ENCODE measurements around the gene RANBP9. TPM values are rescaled to one million over a fixed set of nuclear protein-coding genes. Genes with fewer than 3 reads are reported as not detected.
A peak's percentile ranks its signal among the peaks of the same experiment; 100 is the strongest.

The RANBP9 gene
- total and polyA plus RNA-seq, 9 of the 15 experiments (the other 6 are each of a cell fraction or from before 2014, with no cell fraction given), result 27.5 to 130 (median 61.5) TPM

DNA sequence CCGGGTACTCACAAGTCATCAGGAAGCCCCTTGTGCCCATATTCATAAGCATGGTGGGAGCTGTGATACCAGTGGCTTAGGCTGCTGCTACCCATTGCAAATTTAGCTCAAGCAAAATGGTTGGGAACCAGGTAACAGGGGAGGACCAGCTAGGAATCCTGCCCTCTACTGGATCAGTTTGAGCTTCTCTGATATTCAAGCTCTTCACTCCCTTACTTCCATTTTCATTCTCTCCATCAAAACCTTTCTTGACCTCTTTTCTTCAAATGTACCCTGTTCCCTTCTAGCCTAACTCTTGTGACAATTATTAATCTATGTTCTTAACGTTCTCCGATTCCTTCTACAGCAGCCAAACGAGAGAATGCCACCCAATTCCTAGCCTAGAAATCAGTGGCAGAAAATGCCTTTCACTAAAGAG, 86.8 kb downstream of the RANBP9 start:
- Histone ChIP-seq H3K9me3 (replicated peaks; ENCODE audit: control insufficient read depth, insufficient read depth, low read depth, low read length) (no peaks in the 10 kb centered on the region), H3K9me1 (ENCODE audit: control insufficient read depth, insufficient read depth, low read length) (no peaks in the 10 kb centered on the region), H3K27ac (ENCODE audit: extremely low read depth, low read depth, low read length) (no peak overlapping the region), H3K79me2 (ENCODE audit: control insufficient read depth, insufficient read depth, low read length) (peaks cover 7% of the 10 kb centered on the region; the same call in 1 of the 3 replicates), H4K20me1 (replicated peaks; ENCODE audit: control insufficient read depth, insufficient read depth, low read length) (no peaks in the 10 kb centered on the region), H3K9ac (ENCODE audit: insufficient read depth in 1 of 2, low read depth in 2 of 2, low read length in 2 of 2) (no peak overlapping the region), H3K4me3 (no peak overlapping the region), H3K27me3 (ENCODE audit: control insufficient read depth in 2 of 2, insufficient read depth in 2 of 2, low read length in 2 of 2) (no peaks in the 10 kb centered on the region), H3K4me2 (ENCODE audit: insufficient read depth, low read length) (no peak overlapping the region), H3K4me1 (replicated peaks in 1 of 2; ENCODE audit: control insufficient read depth in 2 of 2, insufficient read depth in 2 of 2, low read length in 2 of 2) (no peaks in the 10 kb centered on the region; a peak in 1 of 5 replicates), H3K36me3 (ENCODE audit: control insufficient read depth, insufficient read depth, low read length) (peaks cover 97% of the 10 kb centered on the region), H2AFZ (ENCODE audit: low read depth, low read length) (no peak overlapping the region)
- peak; percentile 65 for FAIRE-seq
- peak; percentile 57 to 75 (median 65) for DNase-seq (ENCODE audit: extremely low read depth in 1 of 4, low spot score in 3 of 4)
- CTCF ChIA-PET (ENCODE audit: low intra/inter-chr PET ratio), result interaction anchor here (0.7 to 1.0 kb wide), 3 partner anchors 49 to 442 kb away, joined by 3 to 4 read pairs (median 3); no protein-coding TSS in a partner anchor
- in situ Hi-C loops (cut with MboI) (no loop called here), intact Hi-C loops (cut with micrococcal nuclease) (loop anchor here (5.0 kb wide), 1 partner anchor 142 kb away; no protein-coding TSS in a partner anchor)
- POLR2A ChIA-PET, result interaction anchor here (0.6 to 1.7 kb wide), 9 partner anchors 8 to 349 kb away, joined by 3 to 9 read pairs (median 3); partner anchors contain the start of gene NOL7
- 45% methylated on average over 4 of the region's 4 CpGs for WGBS (ENCODE audit: insufficient coverage, low coverage, missing lambda C conversion rate)
- BruUV-seq (replicated peaks), result no TSS peak
- ATAC-seq, result peak; percentile 91
- TF ChIP-seq EHMT2 (IDR thresholded peaks at IDR 0.05) (0 out of 2 replicates have a peak, but pooled peaks have one; percentile 15), RAD21 (CRISPR knock-in tag; conservative IDR thresholded peaks at IDR 0.05 in 1 of 2, IDR thresholded peaks at IDR 0.05 in 1 of 2) (peak; percentile 38 to 64), CCAR2 (IDR thresholded peaks at IDR 0.05; ENCODE audit: low read depth, low read length) (no peak), ETS2 (tag; IDR thresholded peaks at IDR 0.05; ENCODE audit: borderline replicate concordance, poor library complexity, severe bottlenecking) (no peak), FOS (IDR thresholded peaks at IDR 0.05; ENCODE audit: extremely low read depth, insufficient read length) (no peak), EWSR1 (IDR thresholded peaks at IDR 0.05; ENCODE audit: borderline replicate concordance, low read depth, partially characterized antibody) (no peak), TFAM (CRISPR knock-in tag; conservative IDR thresholded peaks at IDR 0.05) (no peak), TEAD1 (CRISPR knock-in tag; IDR thresholded peaks at IDR 0.05) (no peak), SOX6 (IDR thresholded peaks at IDR 0.05) (no peak), ZKSCAN1 (IDR thresholded peaks at IDR 0.05; ENCODE audit: low read depth, low read length) (no peak), NFYB (IDR thresholded peaks at IDR 0.05; ENCODE audit: extremely low read depth, insufficient read length) (no peak), MCM7 (IDR thresholded peaks at IDR 0.05) (no peak)
- TF ChIP-seq, protein P1, sequence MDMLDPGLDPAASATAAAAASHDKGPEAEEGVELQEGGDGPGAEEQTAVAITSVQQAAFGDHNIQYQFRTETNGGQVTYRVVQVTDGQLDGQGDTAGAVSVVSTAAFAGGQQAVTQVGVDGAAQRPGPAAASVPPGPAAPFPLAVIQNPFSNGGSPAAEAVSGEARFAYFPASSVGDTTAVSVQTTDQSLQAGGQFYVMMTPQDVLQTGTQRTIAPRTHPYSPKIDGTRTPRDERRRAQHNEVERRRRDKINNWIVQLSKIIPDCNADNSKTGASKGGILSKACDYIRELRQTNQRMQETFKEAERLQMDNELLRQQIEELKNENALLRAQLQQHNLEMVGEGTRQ (CRISPR knock-in tag; IDR thresholded peaks at IDR 0.05), result no peak
- TF ChIP-seq, protein P2, sequence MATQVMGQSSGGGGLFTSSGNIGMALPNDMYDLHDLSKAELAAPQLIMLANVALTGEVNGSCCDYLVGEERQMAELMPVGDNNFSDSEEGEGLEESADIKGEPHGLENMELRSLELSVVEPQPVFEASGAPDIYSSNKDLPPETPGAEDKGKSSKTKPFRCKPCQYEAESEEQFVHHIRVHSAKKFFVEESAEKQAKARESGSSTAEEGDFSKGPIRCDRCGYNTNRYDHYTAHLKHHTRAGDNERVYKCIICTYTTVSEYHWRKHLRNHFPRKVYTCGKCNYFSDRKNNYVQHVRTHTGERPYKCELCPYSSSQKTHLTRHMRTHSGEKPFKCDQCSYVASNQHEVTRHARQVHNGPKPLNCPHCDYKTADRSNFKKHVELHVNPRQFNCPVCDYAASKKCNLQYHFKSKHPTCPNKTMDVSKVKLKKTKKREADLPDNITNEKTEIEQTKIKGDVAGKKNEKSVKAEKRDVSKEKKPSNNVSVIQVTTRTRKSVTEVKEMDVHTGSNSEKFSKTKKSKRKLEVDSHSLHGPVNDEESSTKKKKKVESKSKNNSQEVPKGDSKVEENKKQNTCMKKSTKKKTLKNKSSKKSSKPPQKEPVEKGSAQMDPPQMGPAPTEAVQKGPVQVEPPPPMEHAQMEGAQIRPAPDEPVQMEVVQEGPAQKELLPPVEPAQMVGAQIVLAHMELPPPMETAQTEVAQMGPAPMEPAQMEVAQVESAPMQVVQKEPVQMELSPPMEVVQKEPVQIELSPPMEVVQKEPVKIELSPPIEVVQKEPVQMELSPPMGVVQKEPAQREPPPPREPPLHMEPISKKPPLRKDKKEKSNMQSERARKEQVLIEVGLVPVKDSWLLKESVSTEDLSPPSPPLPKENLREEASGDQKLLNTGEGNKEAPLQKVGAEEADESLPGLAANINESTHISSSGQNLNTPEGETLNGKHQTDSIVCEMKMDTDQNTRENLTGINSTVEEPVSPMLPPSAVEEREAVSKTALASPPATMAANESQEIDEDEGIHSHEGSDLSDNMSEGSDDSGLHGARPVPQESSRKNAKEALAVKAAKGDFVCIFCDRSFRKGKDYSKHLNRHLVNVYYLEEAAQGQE (IDR thresholded peaks at IDR 0.05; ENCODE audit: borderline replicate concordance), result peak; percentile 34; the same call in 1 of the 2 replicates
- TF ChIP-seq, protein P2 (CRISPR knock-in tag; IDR thresholded peaks at IDR 0.05; ENCODE audit: low read depth), result no peak

All from K562 (cell line).